Measurements from ENCODE around the gene ARID5B. TPM values are rescaled to one million over a fixed set of nuclear protein-coding genes. Genes with fewer than 3 reads are reported as not detected.

Gene ARID5B
- total and polyA plus RNA-seq, 7 donors: 8.5 to 166 (median 75.9) TPM

DNA sequence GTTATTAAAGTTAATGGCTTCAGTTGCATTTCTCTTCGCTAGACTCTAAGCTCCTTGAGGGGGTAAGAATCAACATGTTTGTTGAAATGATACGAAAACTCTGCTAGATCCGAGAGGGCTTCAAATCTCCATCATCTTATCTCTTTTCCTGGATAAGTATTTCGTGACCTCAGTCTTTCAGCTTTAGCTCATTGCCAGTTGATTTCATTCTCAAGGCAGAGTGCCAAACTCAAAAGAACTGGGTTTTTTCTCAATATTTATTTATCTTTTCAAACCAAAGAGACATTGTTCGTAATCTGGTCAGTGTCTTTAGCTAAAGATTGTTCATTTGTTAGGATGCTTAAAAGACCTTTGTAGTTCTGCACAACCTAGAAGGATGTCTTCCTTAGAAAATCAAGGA, 108.9 kb downstream of the ARID5B start:
- Histone ChIP-seq H3K4me3 (no peak overlapping the region), H3K27ac (no peak overlapping the region), H3K9me3 (no peaks in the 10 kb centered on the region), H3K4me1 (peaks cover 16% of the 10 kb centered on the region), H3K36me3 (ENCODE audit: insufficient read depth in 1 of 2, low read depth in 1 of 2) (no peaks in the 10 kb centered on the region), H3K27me3 (ENCODE audit: insufficient read depth in 3 of 3, low read length in 2 of 3) (no peaks in the 10 kb centered on the region)
- TF ChIP-seq, protein P1, sequence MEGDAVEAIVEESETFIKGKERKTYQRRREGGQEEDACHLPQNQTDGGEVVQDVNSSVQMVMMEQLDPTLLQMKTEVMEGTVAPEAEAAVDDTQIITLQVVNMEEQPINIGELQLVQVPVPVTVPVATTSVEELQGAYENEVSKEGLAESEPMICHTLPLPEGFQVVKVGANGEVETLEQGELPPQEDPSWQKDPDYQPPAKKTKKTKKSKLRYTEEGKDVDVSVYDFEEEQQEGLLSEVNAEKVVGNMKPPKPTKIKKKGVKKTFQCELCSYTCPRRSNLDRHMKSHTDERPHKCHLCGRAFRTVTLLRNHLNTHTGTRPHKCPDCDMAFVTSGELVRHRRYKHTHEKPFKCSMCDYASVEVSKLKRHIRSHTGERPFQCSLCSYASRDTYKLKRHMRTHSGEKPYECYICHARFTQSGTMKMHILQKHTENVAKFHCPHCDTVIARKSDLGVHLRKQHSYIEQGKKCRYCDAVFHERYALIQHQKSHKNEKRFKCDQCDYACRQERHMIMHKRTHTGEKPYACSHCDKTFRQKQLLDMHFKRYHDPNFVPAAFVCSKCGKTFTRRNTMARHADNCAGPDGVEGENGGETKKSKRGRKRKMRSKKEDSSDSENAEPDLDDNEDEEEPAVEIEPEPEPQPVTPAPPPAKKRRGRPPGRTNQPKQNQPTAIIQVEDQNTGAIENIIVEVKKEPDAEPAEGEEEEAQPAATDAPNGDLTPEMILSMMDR (IDR thresholded peaks at IDR 0.05): no peak
- DNase-seq: no peak
- 80 to 89% (median 82%) methylated on average over 5 of the region's 5 CpGs for WGBS, 3 donors
- ATAC-seq: no peak
- intact Hi-C loops (cut with DNase I): no loop called here

DNA sequence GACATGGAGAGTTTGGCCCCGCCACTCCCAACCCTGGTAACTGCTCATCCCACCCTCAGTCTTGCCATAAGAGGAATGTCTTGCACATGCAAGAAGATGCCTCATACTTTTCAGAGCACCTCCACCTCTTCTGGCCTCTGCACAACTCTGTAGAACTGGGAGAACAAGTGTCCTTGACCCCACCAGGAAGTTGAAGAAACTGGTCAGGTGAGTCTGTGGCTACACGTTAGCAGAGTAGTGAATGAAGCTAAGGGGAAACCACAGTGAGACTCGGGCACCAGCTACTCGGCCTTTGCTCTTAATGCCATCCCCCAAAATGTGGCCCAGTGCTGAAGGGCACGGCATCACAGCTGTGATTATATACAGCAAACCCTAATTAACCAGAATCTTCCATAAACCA, 110.1 kb downstream of the ARID5B start:
- H3K36me3 ChIP-seq (ENCODE audit: insufficient read depth in 1 of 2, low read depth in 1 of 2): no peaks in the 10 kb centered on the region
- H3K4me3 ChIP-seq: no peak overlapping the region
- no peak overlapping the region for H3K27ac ChIP-seq
- ATAC-seq (no peak), DNase-seq (no peak)
- TF ChIP-seq, protein P1 (IDR thresholded peaks at IDR 0.05): no peak
- WGBS, 3 donors: 89 to 94% (median 93%) methylated on average over 5 of the region's 5 CpGs
- intact Hi-C loops (cut with DNase I): no loop called here
- H3K9me3 ChIP-seq: no peaks in the 10 kb centered on the region
- no peaks in the 10 kb centered on the region for H3K27me3 ChIP-seq (ENCODE audit: insufficient read depth in 3 of 3, low read length in 2 of 3)
- H3K4me1 ChIP-seq: peaks cover 23% of the 10 kb centered on the region

DNA sequence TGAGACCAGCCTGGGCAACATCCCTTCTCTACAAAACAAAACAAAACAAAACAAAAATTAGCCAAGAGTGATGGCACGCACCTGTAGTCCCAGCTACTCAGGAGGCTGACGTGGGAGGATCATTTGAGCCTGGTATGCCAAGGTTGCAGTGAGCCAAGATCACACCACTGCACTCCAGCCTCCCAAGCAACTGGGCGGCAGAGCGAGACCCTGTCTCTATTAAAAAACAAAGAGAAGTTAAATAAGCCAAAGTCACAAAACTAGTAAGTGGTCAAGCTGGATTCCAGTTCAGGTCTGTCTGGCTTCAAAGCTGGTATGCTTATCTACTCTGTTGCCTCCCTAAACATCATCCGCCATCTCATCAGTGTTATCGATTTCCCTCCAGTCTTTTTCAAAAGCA, 110.8 kb downstream of the ARID5B start:
- TF ChIP-seq, protein P1 (IDR thresholded peaks at IDR 0.05): no peak
- Histone ChIP-seq H3K4me1 (peaks cover 31% of the 10 kb centered on the region), H3K4me3 (no peak overlapping the region), H3K9me3 (no peaks in the 10 kb centered on the region), H3K27ac (no peak overlapping the region), H3K27me3 (ENCODE audit: insufficient read depth in 3 of 3, low read length in 2 of 3) (no peaks in the 10 kb centered on the region), H3K36me3 (ENCODE audit: insufficient read depth in 1 of 2, low read depth in 1 of 2) (no peaks in the 10 kb centered on the region)
- intact Hi-C loops (cut with DNase I): no loop called here
- DNase-seq (no peak), ATAC-seq (no peak)
- 90 to 94% (median 91%) methylated on average over 6 of the region's 6 CpGs for WGBS, 3 donors

- no peak for ATAC-seq
- no peaks in the 10 kb centered on the region for H3K36me3 ChIP-seq (ENCODE audit: insufficient read depth in 1 of 2, low read depth in 1 of 2)
- H3K4me1 ChIP-seq: peaks cover 34% of the 10 kb centered on the region
- intact Hi-C loops (cut with DNase I): no loop called here
- no peaks in the 10 kb centered on the region for H3K9me3 ChIP-seq
- WGBS, 3 donors: 96 to 99% (median 99%) methylated on average over 3 of the region's 3 CpGs
- TF ChIP-seq, protein P1 (IDR thresholded peaks at IDR 0.05): no peak
- H3K27me3 ChIP-seq (ENCODE audit: insufficient read depth in 3 of 3, low read length in 2 of 3): no peaks in the 10 kb centered on the region
- no peak overlapping the region for H3K4me3 ChIP-seq
- DNase-seq: no peak
- H3K27ac ChIP-seq: no peak overlapping the region
Observed at GRCh38 chr10:62014510-62014909, 113.0 kb downstream of the ARID5B start.

GRCh38 chr10:62015994-62016393, 114.5 kb downstream of the ARID5B start:
- 90 to 93% (median 90%) methylated on average over 6 of the region's 6 CpGs for WGBS, 3 donors

More at GRCh38 chr10:62015994-62016393, 114.5 kb downstream of the ARID5B start:
- Histone ChIP-seq H3K4me3 (no peak overlapping the region), H3K4me1 (peaks cover 42% of the 10 kb centered on the region), H3K9me3 (no peaks in the 10 kb centered on the region), H3K27me3 (ENCODE audit: insufficient read depth in 3 of 3, low read length in 2 of 3) (no peaks in the 10 kb centered on the region), H3K27ac (no peak overlapping the region), H3K36me3 (ENCODE audit: insufficient read depth in 1 of 2, low read depth in 1 of 2) (no peaks in the 10 kb centered on the region)
- TF ChIP-seq, protein P1 (IDR thresholded peaks at IDR 0.05): no peak
- ATAC-seq: peak in 2 of 4 donors; percentile 32 to 45
- intact Hi-C loops (cut with DNase I): no loop called here
- no peak for DNase-seq

Data from psoas muscle (tissue), 8 donors.